HG02884 (cell line): ENCODE data around the gene ACYP1.
"Not testable (repeated sequence)": the region's sequence is repeated elsewhere in the genome, so short reads cannot be mapped to it uniquely, and the experiment has no call there.

ENCODE experiments used
- ATAC-seq: cut with Tn5 transposase; IDR thresholded peaks from one replicate; pipeline ENCODE4 v1.9.1; 2021; ENCODE audit warnings: mild to moderate bottlenecking, moderate library complexity; ENCODE audit not compliant: unreplicated experiment

The ACYP1 gene

GRCh38 chr14:75068294-75069120 is 4.7 kb upstream of the ACYP1 start:
- ATAC-seq = no peak

- not testable (repeated sequence) for ATAC-seq
Measured at GRCh38 chr14:75067765-75068164, 3.9 kb upstream of the ACYP1 start.

- ATAC-seq = no peak
Measured at GRCh38 chr14:75067212-75067611, 3.4 kb upstream of the ACYP1 start.

- ATAC-seq = no peak
Measured at GRCh38 chr14:75066691-75067090, 2.9 kb upstream of the ACYP1 start.

GRCh38 chr14:75064205-75064567 is 362 bp upstream of the ACYP1 start:
- ATAC-seq = no peak

- no peak for ATAC-seq
Measured at GRCh38 chr14:75063013-75063412, 811 bp downstream of the ACYP1 start.

GRCh38 chr14:75060420-75060819 is 3.4 kb downstream of the ACYP1 start:
- ATAC-seq = no peak

GRCh38 chr14:75059642-75060041 is 4.2 kb downstream of the ACYP1 start:
- ATAC-seq = no peak

GRCh38 chr14:75054421-75054820 is 9.4 kb downstream of the ACYP1 start:
- ATAC-seq = no peak

- ATAC-seq = no peak
Measured at GRCh38 chr14:75053396-75054291, 10.2 kb downstream of the ACYP1 start.

- ATAC-seq = no peak
Measured at GRCh38 chr14:75051556-75051899, 12.3 kb downstream of the ACYP1 start.

GRCh38 chr14:75050852-75051555 is 12.8 kb downstream of the ACYP1 start, which contains the start of gene MLH3:
MLH3 (minus strand) TSS chr14:75051467; CDS start chr14:75049655, 1,812 bp downstream.
- peak; percentile 62 for ATAC-seq

GRCh38 chr14:75049731-75050201 is 14.1 kb downstream of the ACYP1 start:
- no peak for ATAC-seq

GRCh38 chr14:75049136-75049535 is 14.7 kb downstream of the ACYP1 start:
- ATAC-seq = no peak

- no peak for ATAC-seq
Measured at GRCh38 chr14:75048101-75048500, 15.7 kb downstream of the ACYP1 start.

GRCh38 chr14:75047506-75047905 is 16.3 kb downstream of the ACYP1 start:
- ATAC-seq = no peak

GRCh38 chr14:75046899-75047298 is 16.9 kb downstream of the ACYP1 start:
- no peak for ATAC-seq

GRCh38 chr14:75046275-75046674 is 17.5 kb downstream of the ACYP1 start:
- no peak for ATAC-seq

GRCh38 chr14:75044752-75045151 is 19.1 kb downstream of the ACYP1 start:
- no peak for ATAC-seq

GRCh38 chr14:75044322-75044721 is 19.5 kb downstream of the ACYP1 start:
- ATAC-seq = no peak

GRCh38 chr14:75042035-75042434 is 21.8 kb downstream of the ACYP1 start:
- ATAC-seq = no peak
